ENCODE results near the gene RBM25.
"Not testable (repeated sequence)": the region's sequence is repeated elsewhere in the genome, so short reads cannot be mapped to it uniquely, and the experiment has no call there.

The RBM25 gene

GRCh38 chr14:73058224-73058921, at the start of gene RBM25:
Gene RBM25, plus strand, starts transcription at chr14:73058534. Its CDS starts 13,108 bp downstream, at chr14:73071642.
- no peak for TF ChIP-seq CTCF (IDR thresholded peaks at IDR 0.05; ENCODE audit: extremely low read depth, missing control alignments)
- DNase-seq (ENCODE audit: low spot score) = peak; percentile 92

- DNase-seq (ENCODE audit: low spot score) = not testable (repeated sequence)
Measured at GRCh38 chr14:73011189-73011588, 47.1 kb upstream of the RBM25 start.

- DNase-seq (ENCODE audit: low spot score) = peak; percentile 66
- no peak for TF ChIP-seq CTCF (IDR thresholded peaks at IDR 0.05; ENCODE audit: extremely low read depth, missing control alignments)
Measured at GRCh38 chr14:73014105-73014504, 44.2 kb upstream of the RBM25 start.

GRCh38 chr14:73015552-73015951, 42.8 kb upstream of the RBM25 start:
- not testable (repeated sequence) for DNase-seq (ENCODE audit: low spot score)

- not testable (repeated sequence) for DNase-seq (ENCODE audit: low spot score)
Measured at GRCh38 chr14:73016011-73016410, 42.3 kb upstream of the RBM25 start.

- TF ChIP-seq CTCF (IDR thresholded peaks at IDR 0.05; ENCODE audit: extremely low read depth, missing control alignments) = no peak
- no peak for DNase-seq (ENCODE audit: low spot score)
Measured at GRCh38 chr14:73022051-73022450, 36.3 kb upstream of the RBM25 start.

- DNase-seq (ENCODE audit: low spot score) = no peak
- TF ChIP-seq CTCF (IDR thresholded peaks at IDR 0.05; ENCODE audit: extremely low read depth, missing control alignments) = no peak
Measured at GRCh38 chr14:73025544-73025943, 32.8 kb upstream of the RBM25 start.

GRCh38 chr14:73026243-73026844, 32.0 kb upstream of the RBM25 start:
- DNase-seq (ENCODE audit: low spot score) = peak; percentile 29
- TF ChIP-seq CTCF (IDR thresholded peaks at IDR 0.05; ENCODE audit: extremely low read depth, missing control alignments) = no peak

- DNase-seq (ENCODE audit: low spot score) = peak; percentile 95
- TF ChIP-seq CTCF (IDR thresholded peaks at IDR 0.05; ENCODE audit: extremely low read depth, missing control alignments) = no peak
Measured at GRCh38 chr14:73026845-73027542, 31.3 kb upstream of the RBM25 start, which contains the start of gene ZFYVE1. Gene ZFYVE1, minus strand, starts transcription at chr14:73027106. Its CDS starts 2,598 bp downstream, at chr14:73024508.

Measured in GM20000 (cell line).